ENCODE results near the gene OGFR. TPM values are rescaled to one million over a fixed set of nuclear protein-coding genes. Genes with fewer than 3 reads are reported as not detected.

OGFR gene
- total and polyA plus RNA-seq, 8 donors, result 23.2 to 58.3 (median 31.6) TPM

GRCh38 chr20:62793757-62794006, 11.0 kb upstream of the OGFR start:
- H3K4me3 ChIP-seq, result peak overlapping the region in 1 of 2 donors; percentile 59
- H3K27ac ChIP-seq, result peak overlapping the region; percentile 50 to 96
- no peak for DNase-seq

DNA sequence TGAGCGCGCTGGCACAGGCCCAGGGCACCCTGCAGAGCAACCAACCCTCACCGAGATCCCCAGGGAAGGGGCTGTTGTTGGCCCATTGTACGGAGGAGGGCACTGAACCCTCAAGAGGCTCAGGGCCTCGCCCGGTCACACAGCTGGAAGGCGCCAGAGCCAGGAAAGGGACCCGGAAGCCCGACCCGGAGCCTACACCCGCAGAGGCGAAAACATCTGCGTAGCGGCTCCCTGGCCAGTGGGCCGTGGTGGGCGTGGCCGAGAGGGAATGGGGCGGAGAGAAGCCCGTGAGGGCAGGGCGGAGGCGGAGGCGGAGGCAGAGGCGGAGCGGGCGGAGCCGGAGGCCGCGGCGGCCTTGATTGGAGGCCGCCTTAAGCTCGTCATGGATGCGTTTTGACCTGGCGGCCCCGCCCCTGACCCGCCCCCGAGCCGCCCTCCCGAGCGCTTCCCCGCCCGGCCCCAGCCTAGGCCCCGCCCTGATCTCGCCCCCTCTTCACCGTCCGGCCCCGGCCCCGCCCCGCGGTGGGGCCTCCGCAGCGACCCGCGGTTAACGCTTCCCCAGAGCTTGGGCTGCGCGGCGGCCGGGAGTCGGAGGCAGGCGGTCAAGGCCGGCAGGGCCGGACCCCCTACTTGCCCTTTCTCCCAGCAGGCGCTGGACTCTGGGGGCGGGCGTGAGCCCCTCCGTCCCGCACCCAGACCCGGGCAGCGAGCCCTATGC, 10.5 kb upstream of the OGFR start:
- Histone ChIP-seq H3K27ac (peak overlapping the region; percentile 80 to 96), H3K27me3 (no peaks in the 10 kb centered on the region), H3K9me3 (no peaks in the 10 kb centered on the region), H3K4me3 (peak overlapping the region; percentile 57 to 59), H3K4me1 (peaks cover 5 to 47% of the 10 kb centered on the region in 2 donors), H3K36me3 (peaks cover 0 to 14% of the 10 kb centered on the region in 2 donors)
- TF ChIP-seq, protein P1, sequence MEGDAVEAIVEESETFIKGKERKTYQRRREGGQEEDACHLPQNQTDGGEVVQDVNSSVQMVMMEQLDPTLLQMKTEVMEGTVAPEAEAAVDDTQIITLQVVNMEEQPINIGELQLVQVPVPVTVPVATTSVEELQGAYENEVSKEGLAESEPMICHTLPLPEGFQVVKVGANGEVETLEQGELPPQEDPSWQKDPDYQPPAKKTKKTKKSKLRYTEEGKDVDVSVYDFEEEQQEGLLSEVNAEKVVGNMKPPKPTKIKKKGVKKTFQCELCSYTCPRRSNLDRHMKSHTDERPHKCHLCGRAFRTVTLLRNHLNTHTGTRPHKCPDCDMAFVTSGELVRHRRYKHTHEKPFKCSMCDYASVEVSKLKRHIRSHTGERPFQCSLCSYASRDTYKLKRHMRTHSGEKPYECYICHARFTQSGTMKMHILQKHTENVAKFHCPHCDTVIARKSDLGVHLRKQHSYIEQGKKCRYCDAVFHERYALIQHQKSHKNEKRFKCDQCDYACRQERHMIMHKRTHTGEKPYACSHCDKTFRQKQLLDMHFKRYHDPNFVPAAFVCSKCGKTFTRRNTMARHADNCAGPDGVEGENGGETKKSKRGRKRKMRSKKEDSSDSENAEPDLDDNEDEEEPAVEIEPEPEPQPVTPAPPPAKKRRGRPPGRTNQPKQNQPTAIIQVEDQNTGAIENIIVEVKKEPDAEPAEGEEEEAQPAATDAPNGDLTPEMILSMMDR (IDR thresholded peaks at IDR 0.05), result no peak
- intact Hi-C loops (cut with DNase I), result loop anchor here in 1 of 2 donors (5.0 kb wide), 1 partner anchor 127 kb away; no protein-coding TSS in a partner anchor
- DNase-seq (peak; percentile 95 to 100 (median 96)), ATAC-seq (peak; percentile 89)

More at GRCh38 chr20:62793757-62794006, 11.0 kb upstream of the OGFR start:
- TF ChIP-seq, protein P1 (IDR thresholded peaks at IDR 0.05), result no peak
- Histone ChIP-seq H3K4me1 (peaks cover 5 to 47% of the 10 kb centered on the region in 2 donors), H3K27me3 (no peaks in the 10 kb centered on the region), H3K9me3 (no peaks in the 10 kb centered on the region), H3K36me3 (peaks cover 0 to 9% of the 10 kb centered on the region in 2 donors)
- intact Hi-C loops (cut with DNase I), result loop anchor here in 1 of 2 donors (5.0 kb wide), 1 partner anchor 126 kb away; no protein-coding TSS in a partner anchor
- ATAC-seq, result no peak

DNA sequence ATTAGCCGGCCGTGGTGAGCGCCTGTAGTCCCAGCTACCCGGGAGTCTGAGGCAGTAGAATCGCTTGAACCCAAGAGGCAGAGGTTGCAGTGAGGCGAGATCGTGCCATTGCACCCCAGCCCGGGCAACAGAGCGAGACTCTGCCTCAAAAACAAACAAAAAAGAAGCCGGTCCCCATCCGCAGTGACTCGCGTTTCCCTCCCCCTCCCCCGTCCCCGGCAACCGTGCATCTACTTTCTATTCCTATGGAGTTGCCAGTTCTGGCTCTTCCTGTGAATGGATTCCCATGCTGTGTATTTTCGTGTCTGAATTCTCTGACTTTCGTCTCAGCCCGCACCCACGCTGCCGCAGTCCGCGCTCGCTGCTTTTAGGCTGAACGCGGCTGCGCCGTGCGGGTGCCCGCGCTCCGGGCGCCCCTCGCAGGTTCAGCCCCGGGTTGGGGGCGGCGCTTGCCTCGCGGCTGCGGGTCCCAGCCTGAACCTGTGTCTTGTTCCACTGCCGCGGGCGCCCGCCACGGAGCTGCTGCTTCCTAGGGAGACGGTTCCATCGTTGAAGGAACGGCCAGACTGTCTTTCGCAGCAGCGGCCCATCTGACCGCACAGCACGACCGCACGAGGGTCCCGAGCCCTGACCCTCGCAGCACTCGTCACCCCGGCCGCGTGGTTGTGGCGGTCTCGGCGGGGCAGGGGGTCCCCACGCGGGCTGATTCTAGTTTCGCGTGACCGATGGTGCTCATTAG, 9.4 kb upstream of the OGFR start:
- intact Hi-C loops (cut with DNase I), result no loop called here
- H3K27me3 ChIP-seq, result no peaks in the 10 kb centered on the region
- TF ChIP-seq, protein P1 (IDR thresholded peaks at IDR 0.05), result peak in 1 of 2 donors; percentile 7
- DNase-seq (peak in 3 of 4 donors; percentile 55 to 91 (median 55)), ATAC-seq (peak; percentile 6)
- no peaks in the 10 kb centered on the region for H3K9me3 ChIP-seq
- peaks cover 0 to 24% of the 10 kb centered on the region in 2 donors for H3K36me3 ChIP-seq
- H3K27ac ChIP-seq, result peak overlapping the region; percentile 80 to 96
- peaks cover 5 to 47% of the 10 kb centered on the region in 2 donors for H3K4me1 ChIP-seq
- H3K4me3 ChIP-seq, result peak overlapping the region; percentile 57 to 59

DNA sequence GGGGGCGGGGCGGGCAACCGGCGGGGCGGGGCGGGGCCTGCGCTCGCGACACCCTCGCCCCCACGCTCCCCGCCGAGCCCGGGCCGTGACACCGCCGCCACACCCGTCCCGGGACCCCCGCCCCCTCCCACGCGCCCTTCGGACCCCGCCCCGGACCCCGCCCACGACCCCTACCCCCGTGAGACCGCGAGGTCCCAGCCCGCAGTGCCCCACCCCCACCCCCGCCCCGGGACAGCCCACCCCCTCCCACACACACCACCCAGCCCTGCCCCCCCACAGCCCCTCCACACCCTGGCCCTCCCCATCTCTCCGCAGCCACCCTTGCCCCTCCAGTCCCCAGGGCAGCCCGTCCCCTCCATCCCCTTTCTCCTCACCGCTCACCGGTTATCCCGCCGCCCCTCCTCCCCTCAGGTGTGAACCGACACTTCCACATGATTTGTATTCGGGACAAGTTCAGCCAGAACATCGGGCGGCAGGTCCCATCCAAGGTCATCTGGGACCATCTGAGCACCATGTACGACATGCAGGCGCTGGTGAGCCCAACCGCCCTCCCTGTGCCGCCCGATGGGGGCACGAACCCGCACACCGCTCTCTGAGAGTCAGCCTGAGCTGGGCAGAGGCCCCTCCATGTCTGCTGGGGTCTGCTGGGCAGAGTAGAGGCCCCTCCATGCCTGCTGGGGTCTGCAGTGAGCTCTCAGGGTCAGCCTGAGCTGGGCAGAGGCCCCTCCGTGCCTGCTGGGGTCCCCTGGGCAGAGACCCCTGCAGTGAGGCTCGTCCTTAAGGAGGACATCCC, 7.7 kb upstream of the OGFR start:
- Histone ChIP-seq H3K27me3 (no peaks in the 10 kb centered on the region), H3K27ac (peak overlapping the region; percentile 80 to 96), H3K4me3 (peak overlapping the region; percentile 47 to 59), H3K36me3 (peaks cover 0 to 41% of the 10 kb centered on the region in 2 donors), H3K9me3 (no peaks in the 10 kb centered on the region), H3K4me1 (peaks cover 5 to 35% of the 10 kb centered on the region in 2 donors)
- DNase-seq (no peak), ATAC-seq (no peak)
- intact Hi-C loops (cut with DNase I), result no loop called here
- TF ChIP-seq, protein P1 (IDR thresholded peaks at IDR 0.05), result no peak

Measured in left lung (tissue), 10 donors.